Smooth muscle cell of trachea (primary cell): ENCODE measurements around the gene USP1. TPM values are rescaled to one million over a fixed set of nuclear protein-coding genes. Genes with fewer than 3 reads are reported as not detected.

Source experiments
- total RNA-seq: library from RNA; depleted of rRNA; stranded (reverse); fragments of >200 nt; gene quantifications from 2 replicates; pipeline ENCODE4 v1.2.1, GENCODE V29; 2014

The USP1 gene
- 9.9 and 34.9 TPM in 2 replicates for total RNA-seq

GRCh38 chr1:62436466-62437272 lies at the start of gene USP1:
USP1 (plus strand) TSS chr1:62437049; CDS start chr1:62439868, 2,819 bp downstream.

Other genes starting within 250 kb of the USP1 start
- gene L1TD1, start 242.2 kb upstream of the USP1 start, total RNA-seq = 0.17 and 0.29 TPM in 2 replicates
- 0.15 TPM in 1 of 2 replicates, not detected in the other for gene KANK4, start 117.6 kb upstream of the USP1 start, total RNA-seq
- gene ANGPTL3, start 160.5 kb downstream of the USP1 start, total RNA-seq = not detected in 2 replicates